Transverse colon (tissue), 4 donors: ENCODE data around the gene KRT4. TPM values are rescaled to one million over a fixed set of nuclear protein-coding genes. Genes with fewer than 3 reads are reported as not detected.

Experiments used
- DNase-seq: peaks from one replicate; pipeline ENCODE4 v3.0.0-alpha.2; 2019
- H3K27ac ChIP-seq, 4 donors: fragments of 200-600 bp; sonication (generic); 2 replicates each; pipeline ENCODE4 v1.5.1; 2016 to 2018; ENCODE audit warnings: inconsistent platforms in 4 of 4
- H3K27me3 ChIP-seq: fragments of 200-600 bp; sonication (generic); 2 replicates; pipeline ENCODE4 v1.5.1; 2017; ENCODE audit warnings: inconsistent platforms
- H3K36me3 ChIP-seq, 4 donors: fragments of 200-600 bp; sonication (generic); 2 replicates each; pipeline ENCODE4 v1.5.1; 2017 to 2019; ENCODE audit warnings: inconsistent platforms in 4 of 4
- H3K4me1 ChIP-seq, 4 donors: fragments of 200-600 bp; sonication (generic); 2 replicates each; pipeline ENCODE4 v1.5.1; 2017 to 2020; ENCODE audit warnings: inconsistent platforms in 4 of 4
- H3K4me3 ChIP-seq, 4 donors: fragments of 200-600 bp; sonication (generic); 1 replicate in 1 of 4; 2 replicates in 3 of 4; pipeline versions ENCODE4 v1.5.1 to v1.6.1; 2017 to 2019; ENCODE audit warnings: inconsistent platforms in 4 of 4
- H3K9me3 ChIP-seq, 2 donors: fragments of 200-600 bp; sonication (generic); 2 replicates each; pipeline ENCODE4 v1.5.1; 2017 to 2019; ENCODE audit warnings: inconsistent platforms in 2 of 2
- EP300 ChIP-seq: sonication (generic); formaldehyde crosslinking; IDR thresholded peaks from one replicate; pipeline ENCODE4 v1.6.1; 2017; ENCODE audit warnings: antibody characterized with exemption, low read depth
- POLR2A ChIP-seq: fragments of 450-650 bp; IDR thresholded peaks from one replicate; pipeline ENCODE4 v1.6.1; 2016; ENCODE audit warnings: antibody characterized with exemption, mild to moderate bottlenecking, moderate library complexity
- POLR2AphosphoS5 ChIP-seq, 3 donors: sonication (generic); formaldehyde crosslinking; IDR thresholded peaks; one replicate each; pipeline ENCODE4 v1.6.1; 2016; ENCODE audit warnings: antibody characterized with exemption in 3 of 3
- WGBS, 2 donors: methylation state at CpG; one replicate each; pipeline ENCODE4 v1.1.5; 2018; ENCODE audit warnings: low coverage in 1 of 2; 5-methylcytosine and 5-hydroxymethylcytosine counted together
- in situ Hi-C, 4 donors: fragments of 200-750 bp; cut with MboI; loops; one replicate each; pipeline versions ENCODE4 v1.15.0 to v1.15.1; 2017; ENCODE audit warnings: low sequenced_read_pairs in 3 of 4, low pct_ligation_motif_present in 1 of 4, low pct_unique_long_range_greater_than_20kb in 1 of 4
- intact Hi-C: fragments of 100-400 bp; cut with DNase I; formaldehyde crosslinking; loops from one replicate; pipeline ENCODE4 v1.15.1; 2023; ENCODE audit warnings: low total_unique reads
- total RNA-seq, 4 donors: library from RNA; depleted of rRNA; stranded (reverse); fragments of >200 nt; gene quantifications; one replicate each; pipeline ENCODE4 v1.1.0, GENCODE V29; 2016
- TF ChIP-seq, protein P1 (sequence below), 5 experiments: fragments of 200-600 bp in 3 of 5; fragments of 450-650 bp in 2 of 5; sonication (generic) in 3 of 5; IDR thresholded peaks; 1 replicate in 2 of 5; 2 replicates in 3 of 5; pipeline ENCODE4 v1.5.1; 2016 to 2017; ENCODE audit warnings: antibody characterized with exemption in 5 of 5, inconsistent platforms in 3 of 5, mild to moderate bottlenecking in 2 of 5, moderate library complexity in 1 of 5

Gene KRT4
- total RNA-seq, 4 donors from 2014 or later: not detected

DNA sequence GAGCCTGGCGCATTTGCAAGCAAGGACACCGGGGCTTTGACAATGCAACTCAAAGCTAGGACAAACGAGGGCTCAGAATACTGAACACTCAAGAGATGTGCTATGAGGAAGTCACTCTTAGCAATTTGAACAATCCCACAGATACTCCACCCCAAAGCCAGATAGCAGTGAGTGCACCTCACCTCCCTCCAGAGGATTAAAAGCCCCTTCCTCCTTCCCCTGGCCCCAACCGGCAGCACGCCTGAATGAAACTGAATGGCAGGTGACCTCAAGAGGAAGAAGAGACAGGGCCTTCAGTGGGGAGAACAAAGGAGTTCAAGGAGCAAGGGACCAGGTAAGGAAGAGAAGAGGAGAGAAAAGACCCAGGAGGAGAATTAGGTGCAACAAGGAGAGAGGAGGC is 36.8 kb upstream of the KRT4 start:
- H3K4me3 ChIP-seq: no peak overlapping the region
- H3K27me3 ChIP-seq: no peaks in the 10 kb centered on the region
- WGBS, 2 donors: 66 to 78% methylated on average over 4 to 5 of the region's 5 CpGs
- in situ Hi-C loops: loop anchor here in 1 of 4 donors (25.0 kb wide), 1 partner anchor 463 kb away; the partner anchor contains the start of gene KRT84
- H3K4me1 ChIP-seq: no peaks in the 10 kb centered on the region
- H3K9me3 ChIP-seq: no peaks in the 10 kb centered on the region
- no peak for DNase-seq
- TF ChIP-seq POLR2AphosphoS5 (IDR thresholded peaks at IDR 0.05) (no peak), EP300 (no peak), POLR2A (no peak)
- TF ChIP-seq, protein P1, sequence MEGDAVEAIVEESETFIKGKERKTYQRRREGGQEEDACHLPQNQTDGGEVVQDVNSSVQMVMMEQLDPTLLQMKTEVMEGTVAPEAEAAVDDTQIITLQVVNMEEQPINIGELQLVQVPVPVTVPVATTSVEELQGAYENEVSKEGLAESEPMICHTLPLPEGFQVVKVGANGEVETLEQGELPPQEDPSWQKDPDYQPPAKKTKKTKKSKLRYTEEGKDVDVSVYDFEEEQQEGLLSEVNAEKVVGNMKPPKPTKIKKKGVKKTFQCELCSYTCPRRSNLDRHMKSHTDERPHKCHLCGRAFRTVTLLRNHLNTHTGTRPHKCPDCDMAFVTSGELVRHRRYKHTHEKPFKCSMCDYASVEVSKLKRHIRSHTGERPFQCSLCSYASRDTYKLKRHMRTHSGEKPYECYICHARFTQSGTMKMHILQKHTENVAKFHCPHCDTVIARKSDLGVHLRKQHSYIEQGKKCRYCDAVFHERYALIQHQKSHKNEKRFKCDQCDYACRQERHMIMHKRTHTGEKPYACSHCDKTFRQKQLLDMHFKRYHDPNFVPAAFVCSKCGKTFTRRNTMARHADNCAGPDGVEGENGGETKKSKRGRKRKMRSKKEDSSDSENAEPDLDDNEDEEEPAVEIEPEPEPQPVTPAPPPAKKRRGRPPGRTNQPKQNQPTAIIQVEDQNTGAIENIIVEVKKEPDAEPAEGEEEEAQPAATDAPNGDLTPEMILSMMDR (IDR thresholded peaks at IDR 0.05): no peak
- no peak overlapping the region for H3K27ac ChIP-seq
- H3K36me3 ChIP-seq: no peaks in the 10 kb centered on the region
- intact Hi-C loops: no loop called here

GRCh38 chr12:52849511-52849910 is 35.6 kb upstream of the KRT4 start:
- Histone ChIP-seq H3K27me3 (no peaks in the 10 kb centered on the region), H3K9me3 (no peaks in the 10 kb centered on the region), H3K27ac (no peak overlapping the region), H3K36me3 (no peaks in the 10 kb centered on the region), H3K4me3 (no peak overlapping the region), H3K4me1 (no peaks in the 10 kb centered on the region)
- TF ChIP-seq EP300 (no peak), POLR2A (no peak), POLR2AphosphoS5 (IDR thresholded peaks at IDR 0.05) (no peak)
- TF ChIP-seq, protein P1 (IDR thresholded peaks at IDR 0.05): no peak
- WGBS, 2 donors: 73 to 87% methylated on average over 3 to 6 of the region's 6 CpGs
- in situ Hi-C loops (no loop called here), intact Hi-C loops (no loop called here)
- DNase-seq: no peak

GRCh38 chr12:52848661-52849255 is 34.8 kb upstream of the KRT4 start, which contains the start of gene KRT78:
Gene KRT78, minus strand, starts transcription at chr12:52848994. Its CDS starts 64 bp downstream, at chr12:52848930.
- no peak within 1 kb of the TSS for H3K4me3 ChIP-seq
- TF ChIP-seq POLR2A (no peak), EP300 (no peak), POLR2AphosphoS5 (IDR thresholded peaks at IDR 0.05) (no peak)
- TF ChIP-seq, protein P1 (IDR thresholded peaks at IDR 0.05): no peak
- in situ Hi-C loops (no loop called here), intact Hi-C loops (no loop called here)
- no peaks in the 10 kb centered on the region for H3K36me3 ChIP-seq
- no peak for DNase-seq
- H3K4me1 ChIP-seq: no peaks in the 10 kb centered on the region
- no peaks in the 10 kb centered on the region for H3K27me3 ChIP-seq
- H3K27ac ChIP-seq: no peak within 1 kb of the TSS
- WGBS, 2 donors: 80 to 100% methylated on average over 1 to 16 of the region's 16 CpGs
- no peaks in the 10 kb centered on the region for H3K9me3 ChIP-seq

DNA sequence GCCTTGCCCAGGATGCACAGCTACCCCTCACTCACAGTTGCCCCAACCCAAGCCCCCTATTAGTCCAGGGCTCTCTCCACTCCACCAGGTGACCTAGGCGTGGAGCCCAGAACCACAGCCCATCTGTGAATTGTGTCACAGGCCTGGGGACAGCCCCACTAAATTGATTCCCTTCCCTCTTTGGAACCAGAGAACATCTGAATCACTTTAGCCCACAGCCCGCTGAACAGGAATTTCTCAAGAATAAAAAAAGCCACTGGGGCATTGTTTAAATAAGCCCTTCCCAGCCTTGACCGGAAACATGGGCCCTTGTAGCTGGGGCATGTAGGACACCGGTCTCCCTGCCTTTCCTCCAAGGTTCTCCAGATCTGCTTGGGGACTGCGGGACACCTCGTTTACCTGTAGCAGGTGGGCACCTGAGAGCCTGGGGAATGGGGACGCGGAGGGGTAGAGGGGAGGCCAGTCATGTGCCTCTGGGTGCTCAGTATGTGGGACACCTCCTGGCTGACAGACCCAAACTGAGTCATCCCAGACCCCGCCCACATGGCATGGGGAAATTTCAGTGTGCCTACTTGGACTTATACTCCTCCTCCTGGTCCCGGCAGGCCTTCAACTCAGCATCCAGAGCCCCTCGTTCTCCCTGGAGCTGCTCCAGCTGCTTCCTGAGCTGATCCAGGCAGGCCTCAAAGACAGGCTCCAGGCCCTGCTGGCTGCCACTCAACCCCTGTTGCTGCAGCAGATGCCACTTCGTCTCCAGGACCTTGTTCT is 33.6 kb upstream of the KRT4 start:
- Histone ChIP-seq H3K36me3 (no peaks in the 10 kb centered on the region), H3K4me1 (no peaks in the 10 kb centered on the region), H3K9me3 (no peaks in the 10 kb centered on the region), H3K27me3 (no peaks in the 10 kb centered on the region), H3K27ac (no peak overlapping the region), H3K4me3 (no peak overlapping the region)
- in situ Hi-C loops (no loop called here), intact Hi-C loops (no loop called here)
- WGBS, 2 donors: 84% methylated on average over 12 of the region's 12 CpGs; no CpG with 5 or more reads in 1 of the 2 donors
- TF ChIP-seq, protein P1 (IDR thresholded peaks at IDR 0.05): no peak
- TF ChIP-seq POLR2AphosphoS5 (IDR thresholded peaks at IDR 0.05): no peak
- TF ChIP-seq EP300: no peak
- no peak for TF ChIP-seq POLR2A
- no peak for DNase-seq
